Lower lobe of right lung (tissue), 2 donors: ENCODE measurements around the gene TCF4. TPM values are rescaled to one million over a fixed set of nuclear protein-coding genes. Genes with fewer than 3 reads are reported as not detected.

ENCODE experiments used
- ATAC-seq, 2 donors: fragments of 200-7000 bp; cut with Tn5 transposase; one replicate each; pipeline ENCODE4 v1.9.1; 2020 to 2022; ENCODE audit warnings: mild to moderate bottlenecking in 2 of 2, moderate library complexity in 2 of 2
- DNase-seq: peaks from one replicate; pipeline ENCODE4 v3.0.0-alpha.2; 2020
- H3K27ac ChIP-seq: fragments of 200-600 bp; one replicate; pipeline ENCODE4 v1.8.0; 2022
- H3K27me3 ChIP-seq: fragments of 200-600 bp; one replicate; pipeline ENCODE4 v1.8.0; 2022; ENCODE audit warnings: low read depth
- H3K36me3 ChIP-seq: fragments of 200-600 bp; one replicate; pipeline ENCODE4 v1.8.0; 2022; ENCODE audit warnings: mild to moderate bottlenecking
- H3K4me1 ChIP-seq: fragments of 200-600 bp; one replicate; pipeline ENCODE4 v1.8.0; 2022
- H3K4me3 ChIP-seq: fragments of 200-600 bp; one replicate; pipeline ENCODE4 v1.8.0; 2022; ENCODE audit warnings: mild to moderate bottlenecking
- H3K9me3 ChIP-seq: fragments of 200-600 bp; one replicate; pipeline ENCODE4 v1.8.0; 2022
- CTCF ChIP-seq: fragments of 200-600 bp; IDR thresholded peaks from one replicate; pipeline ENCODE4 v1.8.0; 2022; ENCODE audit warnings: antibody characterized with exemption, mild to moderate bottlenecking
- intact Hi-C: fragments of 100-400 bp; cut with DNase I; formaldehyde crosslinking; loops from one replicate; pipeline ENCODE4 v1.11.0; 2022
- total RNA-seq: library from RNA; stranded (reverse); fragmentation: NEBNext Ultra II Directional; extraction: Animal tissue kit (Norgen Biotek cat#: 25700); gene quantifications from one replicate; pipeline ENCODE4 v1.2.1, GENCODE V29; 2021
- donor health status: DM: no; HTN: yes; CAD: no; lungs with severe emphysema.

The TCF4 gene
- total RNA-seq, 1 donor from 2014 or later, result 112 TPM

GRCh38 chr18:55515214-55515613 is 72.8 kb downstream of the TCF4 start:
- ATAC-seq, result no peak
- H3K27ac ChIP-seq, result no peak overlapping the region
- intact Hi-C loops, result no loop called here

GRCh38 chr18:55513161-55513560 is 74.8 kb downstream of the TCF4 start:
- Histone ChIP-seq H3K4me1 (peaks cover 8% of the 10 kb centered on the region), H3K9me3 (no peaks in the 10 kb centered on the region), H3K27ac (no peak overlapping the region), H3K4me3 (no peak overlapping the region), H3K27me3 (no peaks in the 10 kb centered on the region), H3K36me3 (no peaks in the 10 kb centered on the region)
- intact Hi-C loops, result no loop called here
- ATAC-seq (no peak), DNase-seq (no peak)
- no peak for TF ChIP-seq CTCF

More at GRCh38 chr18:55515214-55515613, 72.8 kb downstream of the TCF4 start:
- no peaks in the 10 kb centered on the region for H3K27me3 ChIP-seq
- TF ChIP-seq CTCF, result no peak
- peaks cover 2% of the 10 kb centered on the region for H3K4me1 ChIP-seq
- H3K9me3 ChIP-seq, result no peaks in the 10 kb centered on the region
- H3K4me3 ChIP-seq, result no peak overlapping the region
- no peak for DNase-seq
- H3K36me3 ChIP-seq, result no peaks in the 10 kb centered on the region

GRCh38 chr18:55511277-55511676 is 76.7 kb downstream of the TCF4 start:
- H3K9me3 ChIP-seq, result no peaks in the 10 kb centered on the region
- no peak for DNase-seq
- no peak for ATAC-seq
- no peaks in the 10 kb centered on the region for H3K27me3 ChIP-seq
- intact Hi-C loops, result no loop called here
- TF ChIP-seq CTCF, result no peak
- H3K4me1 ChIP-seq, result peaks cover 8% of the 10 kb centered on the region
- H3K36me3 ChIP-seq, result no peaks in the 10 kb centered on the region
- peak overlapping the region; percentile 80 for H3K27ac ChIP-seq
- H3K4me3 ChIP-seq, result no peak overlapping the region

GRCh38 chr18:55510809-55511208 is 77.2 kb downstream of the TCF4 start:
- intact Hi-C loops, result no loop called here
- Histone ChIP-seq H3K4me3 (peak overlapping the region; percentile 37), H3K4me1 (peaks cover 8% of the 10 kb centered on the region), H3K27ac (peak overlapping the region; percentile 80), H3K27me3 (no peaks in the 10 kb centered on the region), H3K9me3 (no peaks in the 10 kb centered on the region), H3K36me3 (no peaks in the 10 kb centered on the region)
- TF ChIP-seq CTCF, result no peak
- no peak for DNase-seq
- peak; percentile 67 to 79 for ATAC-seq

GRCh38 chr18:55509631-55510324 is 78.2 kb downstream of the TCF4 start:
- H3K9me3 ChIP-seq, result no peaks in the 10 kb centered on the region
- DNase-seq (no peak), ATAC-seq (peak in 1 of 2 donors; percentile 54)
- peak overlapping the region; percentile 80 for H3K27ac ChIP-seq
- H3K4me1 ChIP-seq, result peaks cover 8% of the 10 kb centered on the region
- intact Hi-C loops, result no loop called here
- TF ChIP-seq CTCF, result no peak
- H3K36me3 ChIP-seq, result no peaks in the 10 kb centered on the region
- H3K4me3 ChIP-seq, result peak overlapping the region; percentile 37
- no peaks in the 10 kb centered on the region for H3K27me3 ChIP-seq
